ENCODE data around the gene ATRNL1. TPM values are rescaled to one million over a fixed set of nuclear protein-coding genes. Genes with fewer than 3 reads are reported as not detected.

Gene ATRNL1
- total and polyA plus RNA-seq, 4 donors, result 0.40 to 26.9 (median 5.3) TPM

GRCh38 chr10:115653473-115653872, 560.3 kb downstream of the ATRNL1 start:
- no peak for TF ChIP-seq ATF3 (IDR thresholded peaks at IDR 0.05)
- no peak for TF ChIP-seq HNF4G (IDR thresholded peaks at IDR 0.05)
- TF ChIP-seq RAD21 (IDR thresholded peaks at IDR 0.05), result no peak
- no peak for TF ChIP-seq RXRA (IDR thresholded peaks at IDR 0.05)
- no peak for TF ChIP-seq FOXA2 (IDR thresholded peaks at IDR 0.05)
- no peaks in the 10 kb centered on the region for H3K4me1 ChIP-seq (ENCODE audit: control insufficient read depth in 4 of 4, insufficient read depth in 4 of 4, low read length in 3 of 4)
- H3K27ac ChIP-seq (ENCODE audit: low read depth in 1 of 2, low read length in 2 of 2), result no peak overlapping the region
- no peaks in the 10 kb centered on the region for H3K36me3 ChIP-seq (ENCODE audit: control insufficient read depth in 4 of 4, insufficient read depth in 3 of 4, low read depth in 1 of 4, low read length in 3 of 4)
- WGBS, result 38% methylated on average over 1 of the region's 1 CpG
- no peaks in the 10 kb centered on the region for H3K9me3 ChIP-seq (ENCODE audit: control insufficient read depth in 4 of 4, low read length in 3 of 4)
- no peak overlapping the region for H3K4me3 ChIP-seq (ENCODE audit: low read depth in 1 of 3, low read length in 3 of 3)
- H3K9ac ChIP-seq (ENCODE audit: low read depth in 1 of 2, low read length in 2 of 2), result no peak overlapping the region
- DNase-seq (ENCODE audit: low spot score), result no peak
- no peaks in the 10 kb centered on the region for H3K27me3 ChIP-seq (ENCODE audit: control insufficient read depth in 4 of 4, insufficient read depth in 4 of 4, low read length in 3 of 4)

- Histone ChIP-seq H3K9me3 (ENCODE audit: control insufficient read depth in 4 of 4, low read length in 3 of 4) (no peaks in the 10 kb centered on the region), H3K27ac (ENCODE audit: low read depth in 1 of 2, low read length in 2 of 2) (no peak overlapping the region), H3K4me1 (ENCODE audit: control insufficient read depth in 4 of 4, insufficient read depth in 4 of 4, low read length in 3 of 4) (no peaks in the 10 kb centered on the region), H3K27me3 (ENCODE audit: control insufficient read depth in 4 of 4, insufficient read depth in 4 of 4, low read length in 3 of 4) (no peaks in the 10 kb centered on the region), H3K36me3 (ENCODE audit: control insufficient read depth in 4 of 4, insufficient read depth in 3 of 4, low read depth in 1 of 4, low read length in 3 of 4) (no peaks in the 10 kb centered on the region), H3K9ac (ENCODE audit: low read depth in 1 of 2, low read length in 2 of 2) (no peak overlapping the region), H3K4me3 (ENCODE audit: low read depth in 1 of 3, low read length in 3 of 3) (no peak overlapping the region)
- WGBS, result 91% methylated on average over 5 of the region's 5 CpGs
- no peak for DNase-seq (ENCODE audit: low spot score)
- TF ChIP-seq CTCF (IDR thresholded peaks at IDR 0.05; ENCODE audit: low read depth, low read length, missing input control), result no peak
- TF ChIP-seq TAF1 (conservative IDR thresholded peaks at IDR 0.05), result no peak
- TF ChIP-seq FOXA1 (IDR thresholded peaks at IDR 0.05), result no peak
- TF ChIP-seq EGR1 (IDR thresholded peaks at IDR 0.05; ENCODE audit: low read depth in 2 of 2), result no peak
These were observed 561.8 kb downstream of the ATRNL1 start for GRCh38 chr10:115654961-115655360.

GRCh38 chr10:115657161-115657860, 564.1 kb downstream of the ATRNL1 start:
- Histone ChIP-seq H3K4me1 (ENCODE audit: control insufficient read depth in 4 of 4, insufficient read depth in 4 of 4, low read length in 3 of 4) (no peaks in the 10 kb centered on the region), H3K27ac (ENCODE audit: low read depth in 1 of 2, low read length in 2 of 2) (no peak overlapping the region), H3K9me3 (ENCODE audit: control insufficient read depth in 4 of 4, low read length in 3 of 4) (no peaks in the 10 kb centered on the region), H3K9ac (ENCODE audit: low read depth in 1 of 2, low read length in 2 of 2) (no peak overlapping the region), H3K4me3 (ENCODE audit: low read depth in 1 of 3, low read length in 3 of 3) (no peak overlapping the region), H3K27me3 (ENCODE audit: control insufficient read depth in 4 of 4, insufficient read depth in 4 of 4, low read length in 3 of 4) (no peaks in the 10 kb centered on the region), H3K36me3 (ENCODE audit: control insufficient read depth in 4 of 4, insufficient read depth in 3 of 4, low read depth in 1 of 4, low read length in 3 of 4) (no peaks in the 10 kb centered on the region)
- DNase-seq (ENCODE audit: low spot score), result no peak
- 85% methylated on average over 4 of the region's 4 CpGs for WGBS
- TF ChIP-seq HNF4G (IDR thresholded peaks at IDR 0.05) (no peak), ATF3 (IDR thresholded peaks at IDR 0.05) (no peak), GABPA (IDR thresholded peaks at IDR 0.05 in 1 of 2, conservative IDR thresholded peaks at IDR 0.05 in 1 of 2) (no peak), NR2F2 (IDR thresholded peaks at IDR 0.05) (no peak), SP1 (IDR thresholded peaks at IDR 0.05) (no peak), REST (IDR thresholded peaks at IDR 0.05) (no peak), EGR1 (IDR thresholded peaks at IDR 0.05; ENCODE audit: low read depth in 2 of 2) (no peak), CTCF (IDR thresholded peaks at IDR 0.05; ENCODE audit: low read depth, low read length, missing input control) (no peak), TAF1 (conservative IDR thresholded peaks at IDR 0.05) (no peak), FOXA2 (IDR thresholded peaks at IDR 0.05) (no peak), RAD21 (IDR thresholded peaks at IDR 0.05) (no peak), HNF4A (conservative IDR thresholded peaks at IDR 0.05) (no peak), MAX (IDR thresholded peaks at IDR 0.05) (no peak), ZBTB33 (IDR thresholded peaks at IDR 0.05) (no peak), FOXA1 (IDR thresholded peaks at IDR 0.05) (no peak)

Measured in liver (tissue), 9 donors.